SHP77 (cell line): ENCODE measurements around the gene PITX1.

Experiments used
- DNase-seq, 2 experiments: peaks; one replicate each; lab custom pipeline; 2025; lab: John Stamatoyannopoulos, UW

The PITX1 gene

GRCh38 chr5:135041726-135042125 is 7.7 kb upstream of the PITX1 start:
- DNase-seq: no peak

- DNase-seq: no peak
Observed at GRCh38 chr5:135041145-135041587, 7.1 kb upstream of the PITX1 start.

GRCh38 chr5:135040333-135041144 is 6.5 kb upstream of the PITX1 start:
- DNase-seq: no peak

- DNase-seq: no peak
Observed at GRCh38 chr5:135040034-135040332, 6.0 kb upstream of the PITX1 start.

- no peak for DNase-seq
Observed at GRCh38 chr5:135039271-135040033, 5.4 kb upstream of the PITX1 start.

GRCh38 chr5:135038813-135039270 is 4.8 kb upstream of the PITX1 start:
- DNase-seq: no peak

- DNase-seq: no peak
Observed at GRCh38 chr5:135038205-135038812, 4.3 kb upstream of the PITX1 start.

GRCh38 chr5:135037519-135038204 is 3.6 kb upstream of the PITX1 start:
- no peak for DNase-seq

- DNase-seq: no peak
Observed at GRCh38 chr5:135036405-135036804, 2.4 kb upstream of the PITX1 start.

GRCh38 chr5:135035678-135036030 is 1.6 kb upstream of the PITX1 start:
- no peak for DNase-seq

GRCh38 chr5:135034963-135035677 is 1.1 kb upstream of the PITX1 start:
- DNase-seq: peak in 1 of 2 experiments; percentile 28

- peak; percentile 69 to 76 for DNase-seq
Observed at GRCh38 chr5:135034236-135034962, 371 bp upstream of the PITX1 start.

GRCh38 chr5:135032999-135033861 is 798 bp downstream of the PITX1 start:
- DNase-seq: no peak

- DNase-seq: no peak
Observed at GRCh38 chr5:135032695-135032998, 1.4 kb downstream of the PITX1 start.

GRCh38 chr5:135031813-135032694 is 2.0 kb downstream of the PITX1 start:
- no peak for DNase-seq

- DNase-seq: no peak
Observed at GRCh38 chr5:135030956-135031812, 2.8 kb downstream of the PITX1 start.

GRCh38 chr5:135030123-135030955 is 3.7 kb downstream of the PITX1 start:
- DNase-seq: no peak
